Duodenal mucosa (tissue), 2 donors: ENCODE data around the gene SPATA32.
A peak's percentile ranks its signal among the peaks of the same experiment; 100 is the strongest.
"Not testable (repeated sequence)": the region's sequence is repeated elsewhere in the genome, so short reads cannot be mapped to it uniquely, and the experiment has no call there.

Experiments used
- H3K27ac ChIP-seq: one replicate; pipeline ENCODE4 v1.7.0; 2013; ENCODE audit warnings: low read depth, low read length
- H3K27me3 ChIP-seq, 2 donors: one replicate each; pipeline ENCODE4 v1.7.0; 2013; ENCODE audit warnings: low read length in 2 of 2, control low read depth in 1 of 2; ENCODE audit not compliant: insufficient read depth in 2 of 2, control insufficient read depth in 1 of 2
- H3K36me3 ChIP-seq, 2 donors: one replicate each; pipeline ENCODE4 v1.7.0; 2013; ENCODE audit warnings: low read length in 2 of 2, control low read depth in 1 of 2; ENCODE audit not compliant: insufficient read depth in 2 of 2, control insufficient read depth in 1 of 2
- H3K4me1 ChIP-seq, 2 donors: one replicate each; pipeline ENCODE4 v1.7.0; 2013; ENCODE audit warnings: low read length in 2 of 2, control low read depth in 1 of 2; ENCODE audit not compliant: insufficient read depth in 2 of 2, control insufficient read depth in 1 of 2
- H3K4me3 ChIP-seq, 2 donors: one replicate each; pipeline ENCODE4 v1.7.0; 2013; ENCODE audit warnings: low read length in 2 of 2, low read depth in 1 of 2
- H3K9ac ChIP-seq, 2 donors: one replicate each; pipeline ENCODE4 v1.7.0; 2013; ENCODE audit warnings: low read length in 2 of 2, low read depth in 1 of 2
- H3K9me3 ChIP-seq, 2 donors: one replicate each; pipeline ENCODE4 v1.7.0; 2013; ENCODE audit warnings: low read length in 2 of 2, control low read depth in 1 of 2; ENCODE audit not compliant: control insufficient read depth in 1 of 2

Gene SPATA32

GRCh38 chr17:45262516-45263476, 902 bp upstream of the SPATA32 start:
- Histone ChIP-seq H3K4me3 (peak overlapping the region; percentile 66 to 74), H3K4me1 (peaks cover 48 to 49% of the 10 kb centered on the region in 2 donors), H3K36me3 (peaks cover 27 to 40% of the 10 kb centered on the region in 2 donors), H3K27me3 (no peaks in the 10 kb centered on the region), H3K9me3 (no peaks in the 10 kb centered on the region), H3K27ac (no peak overlapping the region), H3K9ac (peak overlapping the region; percentile 55 to 62)

- no peaks in the 10 kb centered on the region for H3K9me3 ChIP-seq
- H3K27ac ChIP-seq, result no peak overlapping the region
- peaks cover 42 to 47% of the 10 kb centered on the region in 2 donors for H3K4me1 ChIP-seq
- no peak overlapping the region for H3K9ac ChIP-seq
- no peaks in the 10 kb centered on the region for H3K27me3 ChIP-seq
- no peak overlapping the region for H3K4me3 ChIP-seq
- H3K36me3 ChIP-seq, result peaks cover 15 to 22% of the 10 kb centered on the region in 2 donors
These were observed 1.6 kb downstream of the SPATA32 start for GRCh38 chr17:45260204-45260783.

- Histone ChIP-seq H3K4me1 (peaks cover 29 to 34% of the 10 kb centered on the region in 2 donors), H3K4me3 (no peak overlapping the region), H3K36me3 (peaks cover 6 to 10% of the 10 kb centered on the region in 2 donors), H3K9ac (no peak overlapping the region), H3K27me3 (no peaks in the 10 kb centered on the region), H3K9me3 (no peaks in the 10 kb centered on the region), H3K27ac (no peak overlapping the region)
These were observed 2.9 kb downstream of the SPATA32 start for GRCh38 chr17:45258981-45259380.

- H3K27me3 ChIP-seq, result no peaks in the 10 kb centered on the region
- H3K4me3 ChIP-seq, result no peak overlapping the region
- no peak overlapping the region for H3K27ac ChIP-seq
- H3K36me3 ChIP-seq, result no peaks in the 10 kb centered on the region
- H3K9ac ChIP-seq, result no peak overlapping the region
- no peaks in the 10 kb centered on the region for H3K9me3 ChIP-seq
- H3K4me1 ChIP-seq, result peaks cover 12 to 15% of the 10 kb centered on the region in 2 donors
These were observed 4.8 kb downstream of the SPATA32 start for GRCh38 chr17:45257115-45257514.

- Histone ChIP-seq H3K27ac (no peak overlapping the region), H3K9ac (no peak overlapping the region), H3K4me1 (peaks cover 9 to 12% of the 10 kb centered on the region in 2 donors)
These were observed 5.6 kb downstream of the SPATA32 start for GRCh38 chr17:45256114-45256966.

GRCh38 chr17:45255358-45255757, 6.5 kb downstream of the SPATA32 start:
- H3K9me3 ChIP-seq, result no peaks in the 10 kb centered on the region
- no peaks in the 10 kb centered on the region for H3K36me3 ChIP-seq
- no peak overlapping the region for H3K9ac ChIP-seq
- no peak overlapping the region for H3K27ac ChIP-seq
- peaks cover 5 to 9% of the 10 kb centered on the region in 2 donors for H3K4me1 ChIP-seq
- no peaks in the 10 kb centered on the region for H3K27me3 ChIP-seq
- H3K4me3 ChIP-seq, result no peak overlapping the region

More at GRCh38 chr17:45256114-45256966, 5.6 kb downstream of the SPATA32 start:
- H3K36me3 ChIP-seq, result no peaks in the 10 kb centered on the region
- no peaks in the 10 kb centered on the region for H3K9me3 ChIP-seq
- H3K4me3 ChIP-seq, result no peak overlapping the region
- no peaks in the 10 kb centered on the region for H3K27me3 ChIP-seq

GRCh38 chr17:45253879-45254278, 8.0 kb downstream of the SPATA32 start:
- H3K36me3 ChIP-seq, result peaks cover 0 to 3% of the 10 kb centered on the region in 2 donors
- no peaks in the 10 kb centered on the region for H3K9me3 ChIP-seq

GRCh38 chr17:45253237-45253636, 8.7 kb downstream of the SPATA32 start:
- not testable (repeated sequence) for H3K36me3 ChIP-seq, H3K27me3 ChIP-seq, H3K27ac ChIP-seq, H3K4me3 ChIP-seq, H3K9ac ChIP-seq, H3K9me3 ChIP-seq
- peaks cover 15 to 17% of the 10 kb centered on the region in 2 donors for H3K4me1 ChIP-seq

More at GRCh38 chr17:45253879-45254278, 8.0 kb downstream of the SPATA32 start:
- Histone ChIP-seq H3K4me1 (peaks cover 11 to 12% of the 10 kb centered on the region in 2 donors), H3K4me3 (no peak overlapping the region), H3K27me3 (no peaks in the 10 kb centered on the region), H3K27ac (no peak overlapping the region), H3K9ac (no peak overlapping the region)

- Histone ChIP-seq H3K27me3 (no peaks in the 10 kb centered on the region), H3K9ac (no peak overlapping the region), H3K27ac (no peak overlapping the region), H3K9me3 (no peaks in the 10 kb centered on the region), H3K4me3 (no peak overlapping the region), H3K36me3 (peaks cover 0 to 3% of the 10 kb centered on the region in 2 donors), H3K4me1 (peaks cover 16 to 20% of the 10 kb centered on the region in 2 donors)
These were observed 10.0 kb downstream of the SPATA32 start for GRCh38 chr17:45251931-45252330.
